COLO668 (cell line): ENCODE data around the gene SMC4.
A peak's percentile ranks its signal among the peaks of the same experiment; 100 is the strongest.

Source experiments
- DNase-seq: peaks from one replicate; lab custom pipeline; 2025; ENCODE audit not compliant: unreplicated experiment; lab: John Stamatoyannopoulos, UW

SMC4 gene

GRCh38 chr3:160394009-160394392 lies 5.4 kb upstream of the SMC4 start:
- DNase-seq: no peak

- no peak for DNase-seq
Measured at GRCh38 chr3:160395297-160395696, 4.2 kb upstream of the SMC4 start.

GRCh38 chr3:160398820-160399124 lies 678 bp upstream of the SMC4 start:
- DNase-seq: no peak

GRCh38 chr3:160400030-160400701 lies 716 bp downstream of the SMC4 start:
- peak; percentile 37 for DNase-seq

GRCh38 chr3:160400702-160401150 lies 1.3 kb downstream of the SMC4 start:
- DNase-seq: peak; percentile 45

- DNase-seq: peak; percentile 2
Measured at GRCh38 chr3:160401291-160402095, 2.0 kb downstream of the SMC4 start.

GRCh38 chr3:160402221-160403027 lies 3.0 kb downstream of the SMC4 start:
- no peak for DNase-seq

GRCh38 chr3:160403028-160403545 lies 3.6 kb downstream of the SMC4 start:
- DNase-seq: no peak

GRCh38 chr3:160403796-160404470 lies 4.5 kb downstream of the SMC4 start:
- DNase-seq: no peak

- DNase-seq: no peak
Measured at GRCh38 chr3:160409812-160410610, 10.6 kb downstream of the SMC4 start.

- DNase-seq: no peak
Measured at GRCh38 chr3:160412477-160412876, 13.0 kb downstream of the SMC4 start.

GRCh38 chr3:160413613-160414248 lies 14.3 kb downstream of the SMC4 start:
- DNase-seq: peak; percentile 33

- DNase-seq: no peak
Measured at GRCh38 chr3:160417311-160417710, 17.9 kb downstream of the SMC4 start.

- no peak for DNase-seq
Measured at GRCh38 chr3:160427832-160428424, 28.5 kb downstream of the SMC4 start.

- DNase-seq: no peak
Measured at GRCh38 chr3:160434071-160434470, 34.6 kb downstream of the SMC4 start.

GRCh38 chr3:160435095-160435494 lies 35.6 kb downstream of the SMC4 start:
- DNase-seq: no peak

GRCh38 chr3:160435747-160436146 lies 36.3 kb downstream of the SMC4 start:
- DNase-seq: no peak

- no peak for DNase-seq
Measured at GRCh38 chr3:160437083-160437455, 37.6 kb downstream of the SMC4 start.

- no peak for DNase-seq
Measured at GRCh38 chr3:160440687-160441086, 41.2 kb downstream of the SMC4 start.
